GM12878 (cell line): ENCODE data around the gene LRIT1. TPM values are rescaled to one million over a fixed set of nuclear protein-coding genes. Genes with fewer than 3 reads are reported as not detected.

Source experiments
- ATAC-seq: fragments of 200-7000 bp; cut with Tn5 transposase; 3 replicates; pipeline ENCODE4 v1.9.1; 2020; ENCODE audit warnings: mild to moderate bottlenecking, moderate library complexity
- BruUV-seq: library from RNA; stranded (reverse); fragments of 400-500 nt; replicated peaks from 2 replicates; lab custom pipeline; 2021; lab: Mats Ljungman, UMichigan
- CTCF ChIA-PET: fragments of 300-600 bp; sonication (Branson Sonifier 250); formaldehyde crosslinking; extraction: SDS; loops from one replicate; lab custom pipeline; 2021; ENCODE audit warnings: inconsistent platforms; lab: Yijun Ruan, JAX
- POLR2A ChIA-PET: fragments of 350-600 bp; formaldehyde crosslinking; extraction: SDS; loops from one replicate; lab custom pipeline; 2021; ENCODE audit warnings: inconsistent platforms; lab: Charles Lee
- RAD21 ChIA-PET: fragments of 300-600 bp; sonication (Branson Sonifier 250); formaldehyde crosslinking; loops from one replicate; lab custom pipeline; 2023; ENCODE audit warnings: antibody characterized with exemption; ENCODE audit not compliant: unreplicated experiment; lab: Charles Lee
- SMC1A ChIA-PET: fragments of 300-600 bp; sonication (Branson Sonifier 250); formaldehyde crosslinking; loops from one replicate; lab custom pipeline; 2023; ENCODE audit not compliant: unreplicated experiment, uncharacterized antibody; lab: Charles Lee
- DNase-seq: peaks from one replicate; pipeline ENCODE4 v3.0.0-alpha.2; 2011; ENCODE audit warnings: low read depth, low spot score
- FAIRE-seq: peaks from 3 replicates; lab custom pipeline; 2011; peaks lifted over from hg19 to GRCh38; lab: Jason Lieb, UNC
- H2AFZ ChIP-seq: 2 replicates; pipeline ENCODE4 v1.6.0; 2011; ENCODE audit warnings: low read depth, low read length, control low read depth; ENCODE audit not compliant: control insufficient read depth
- H3K27ac ChIP-seq: 2 replicates; pipeline ENCODE4 v1.5.1; 2011; ENCODE audit warnings: control low read depth; ENCODE audit not compliant: control insufficient read depth, insufficient read depth
- H3K27me3 ChIP-seq, 2 experiments: replicated peaks in 1 of 2; 2 replicates each; pipeline versions ENCODE4 v1.6.0 to v1.6.1; 2011; ENCODE audit warnings: low read length in 1 of 2; ENCODE audit not compliant: control insufficient read depth in 2 of 2, insufficient read depth in 2 of 2
- H3K36me3 ChIP-seq, 2 experiments: 2 replicates each; pipeline ENCODE4 v1.5.1; 2011; ENCODE audit warnings: low read length in 1 of 2; ENCODE audit not compliant: control insufficient read depth in 2 of 2, insufficient read depth in 2 of 2
- H3K4me1 ChIP-seq: 2 replicates; pipeline ENCODE4 v1.6.1; 2011; ENCODE audit warnings: mild to moderate bottlenecking, low read length, moderate library complexity, mixed read lengths; ENCODE audit not compliant: control insufficient read depth, insufficient read depth
- H3K4me2 ChIP-seq: 2 replicates; pipeline ENCODE4 v1.6.0; 2011; ENCODE audit warnings: control low read depth; ENCODE audit not compliant: control insufficient read depth, insufficient read depth
- H3K4me3 ChIP-seq: fragments of 200-600 bp; sonication (generic); 2 replicates; pipeline ENCODE4 v1.5.1; 2016
- H3K79me2 ChIP-seq: 2 replicates; pipeline ENCODE4 v1.6.0; 2011; ENCODE audit warnings: low read length; ENCODE audit not compliant: control insufficient read depth, insufficient read depth
- H3K9ac ChIP-seq: 2 replicates; pipeline ENCODE4 v1.8.0; 2011; ENCODE audit warnings: low read length, control low read depth, mixed read lengths; ENCODE audit not compliant: control insufficient read depth, insufficient read depth
- H3K9me3 ChIP-seq: replicated peaks from 3 replicates; pipeline ENCODE4 v1.5.1; 2011; ENCODE audit warnings: mild to moderate bottlenecking, low read length; ENCODE audit not compliant: control insufficient read depth, insufficient read depth
- H4K20me1 ChIP-seq: 2 replicates; pipeline ENCODE4 v1.6.0; 2011; ENCODE audit not compliant: control insufficient read depth, insufficient read depth
- ATF2 ChIP-seq: IDR thresholded peaks from 2 replicates; pipeline ENCODE4 v1.6.1; 2012; ENCODE audit warnings: low read length, inconsistent platforms
- BCL11A ChIP-seq: IDR thresholded peaks from 2 replicates; pipeline ENCODE4 v1.6.1; 2011; ENCODE audit warnings: low read depth, low read length
- EED ChIP-seq: sonication (generic); IDR thresholded peaks from 2 replicates; pipeline ENCODE4 v1.6.1; 2016; ENCODE audit warnings: antibody characterized with exemption, low read depth
- GABPA ChIP-seq: IDR thresholded peaks from 2 replicates; pipeline ENCODE4 v1.6.1; 2014; ENCODE audit warnings: antibody characterized with exemption, low read depth, mild to moderate bottlenecking, inconsistent platforms
- KDM1A ChIP-seq: fragments of 200-600 bp; sonication (generic); IDR thresholded peaks from 2 replicates; pipeline ENCODE4 v1.6.1; 2016; ENCODE audit warnings: borderline replicate concordance
- LARP7 ChIP-seq: fragments of 450-650 bp; IDR thresholded peaks from 2 replicates; pipeline ENCODE4 v1.6.1; 2017; ENCODE audit warnings: mild to moderate bottlenecking
- NBN ChIP-seq: fragments of 450-650 bp; IDR thresholded peaks from 2 replicates; pipeline ENCODE4 v1.6.1; 2016
- NKRF ChIP-seq: fragments of 450-650 bp; conservative IDR thresholded peaks from 2 replicates; pipeline ENCODE4 v1.6.1; 2017; ENCODE audit warnings: mild to moderate bottlenecking, moderate library complexity
- PAX8 ChIP-seq: fragments of 450-650 bp; IDR thresholded peaks from 2 replicates; pipeline ENCODE4 v1.6.1; 2017; ENCODE audit warnings: mild to moderate bottlenecking, moderate library complexity
- PKNOX1 ChIP-seq: fragments of 450-650 bp; IDR thresholded peaks from 2 replicates; pipeline ENCODE4 v1.6.1; 2016; ENCODE audit warnings: mild to moderate bottlenecking
- RBBP5 ChIP-seq: fragments of 200-600 bp; sonication (generic); conservative IDR thresholded peaks from 2 replicates; pipeline ENCODE4 v1.6.1; 2016
- SMAD5 ChIP-seq: IDR thresholded peaks from 2 replicates; pipeline ENCODE4 v1.6.1; 2016; ENCODE audit warnings: antibody characterized with exemption, low read depth
- ZNF207 ChIP-seq: fragments of 450-650 bp; IDR thresholded peaks from 2 replicates; pipeline ENCODE4 v1.6.1; 2014; ENCODE audit warnings: antibody characterized with exemption, mild to moderate bottlenecking, borderline replicate concordance
- ZNF687 ChIP-seq: fragments of 450-650 bp; IDR thresholded peaks from 2 replicates; pipeline ENCODE4 v1.6.1; 2017; ENCODE audit warnings: mild to moderate bottlenecking, moderate library complexity
- WGBS: methylation state at CpG from one replicate; pipeline ENCODE4 v1.1.6; 2016; ENCODE audit warnings: low lambda C conversion rate; ENCODE audit not compliant: insufficient replicate concordance, insufficient coverage; ENCODE audit errors: missing lambda C conversion rate; 5-methylcytosine and 5-hydroxymethylcytosine counted together
- in situ Hi-C: fragments of 300-500 bp; cut with MboI; formaldehyde crosslinking; loops from 9 replicates; pipeline ENCODE4 v1.14.3; 2018; ENCODE audit warnings: mixed read lengths
- intact Hi-C: fragments of 100-400 bp; cut with micrococcal nuclease; formaldehyde crosslinking; loops from one replicate; pipeline ENCODE4 v1.14.2; 2022; ENCODE audit not compliant: unreplicated experiment
- polyA plus RNA-seq, 11 experiments: library from polyadenylated mRNA; depleted of rRNA in 4 of 11; unstranded in 6 of 11; stranded (reverse) in 5 of 11; fragments of >200 nt; fragmentation: Nextera tagmentation in 4 of 11; fragmentation: Illumina TruSeq in 1 of 11; extraction: Ambion mirVana in 4 of 11; extraction: Trizol in 1 of 11; gene quantifications; 1 replicate in 1 of 11; 2 replicates in 10 of 11; pipeline versions ENCODE4 v1.2.1 to v1.2.3, GENCODE V29; 2011 to 2016; ENCODE audit warnings: inconsistent platforms in 2 of 11, missing spikeins in 2 of 11, low read depth in 1 of 11
- total RNA-seq, 4 experiments: library from RNA; depleted of rRNA in 3 of 4; stranded (reverse); fragments of >200 nt in 3 of 4; fragmentation: Illumina TruSeq in 1 of 4; extraction: Trizol in 1 of 4; gene quantifications; 2 replicates each; pipeline versions ENCODE4 v1.2.1 to v1.2.3, GENCODE V29; 2013 to 2021

Gene LRIT1
- total and polyA plus RNA-seq, 10 of the 15 experiments (the other 5 are each of a cell fraction or from before 2014, with no cell fraction given), result not detected

GRCh38 chr10:84265418-84265817, 24.1 kb upstream of the LRIT1 start:
- 44% methylated on average over 4 of the region's 4 CpGs for WGBS
- ATAC-seq (no peak), FAIRE-seq (no peak), DNase-seq (no peak)
- BruUV-seq, result no TSS peak
- CTCF ChIA-PET, result interaction anchor here (0.9 to 8.3 kb wide), 11 partner anchors 11 to 284 kb away, joined by 3 to 228 read pairs (median 5); no protein-coding TSS in a partner anchor
- Histone ChIP-seq H3K4me1 (no peaks in the 10 kb centered on the region), H2AFZ (no peak overlapping the region), H3K4me2 (no peak overlapping the region), H3K4me3 (no peak overlapping the region), H3K27me3 (no peaks in the 10 kb centered on the region; a peak in 2 of 4 replicates), H4K20me1 (no peaks in the 10 kb centered on the region), H3K9me3 (no peaks in the 10 kb centered on the region), H3K27ac (no peak overlapping the region), H3K9ac (no peak overlapping the region), H3K79me2 (no peaks in the 10 kb centered on the region), H3K36me3 (no peaks in the 10 kb centered on the region)
- intact Hi-C loops, result loop anchor here (2.0 to 10.0 kb wide), 2 partner anchors 165 to 449 kb away; no protein-coding TSS in a partner anchor
- POLR2A ChIA-PET, result no interaction called here
- TF ChIP-seq NBN (no peak), KDM1A (no peak), NKRF (no peak), ZNF207 (no peak), SMAD5 (no peak), LARP7 (no peak), EED (no peak), ATF2 (no peak), RBBP5 (no peak), ZNF687 (no peak), PKNOX1 (no peak), PAX8 (no peak), BCL11A (no peak), GABPA (no peak)
- RAD21 ChIA-PET, result interaction anchor here (1.3 to 6.6 kb wide), 3 partner anchors 85 to 270 kb away, joined by 4 to 74 read pairs (median 9); no protein-coding TSS in a partner anchor
- SMC1A ChIA-PET, result interaction anchor here (0.9 to 4.2 kb wide), 4 partner anchors 11 to 273 kb away, joined by 3 to 60 read pairs (median 6); no protein-coding TSS in a partner anchor
- in situ Hi-C loops, result loop anchor here (5.0 kb wide), 2 partner anchors 277 to 452 kb away; no protein-coding TSS in a partner anchor
